Colonic mucosa (tissue), 4 donors: ENCODE data around the gene AVP. TPM values are rescaled to one million over a fixed set of nuclear protein-coding genes. Genes with fewer than 3 reads are reported as not detected.
"Not testable (repeated sequence)": the region's sequence is repeated elsewhere in the genome, so short reads cannot be mapped to it uniquely, and the experiment has no call there.

Experiments used
- DNase-seq: peaks from one replicate; pipeline ENCODE4 v3.0.0-alpha.2; 2020
- H3K27ac ChIP-seq: fragments of 200-600 bp; one replicate; pipeline ENCODE4 v1.8.0; 2021
- H3K27me3 ChIP-seq: fragments of 200-600 bp; one replicate; pipeline ENCODE4 v1.8.0; 2021
- H3K36me3 ChIP-seq: fragments of 200-600 bp; one replicate; pipeline ENCODE4 v1.8.0; 2021
- H3K4me1 ChIP-seq: fragments of 200-600 bp; one replicate; pipeline ENCODE4 v1.8.0; 2021; ENCODE audit warnings: mild to moderate bottlenecking
- H3K4me3 ChIP-seq: fragments of 200-600 bp; one replicate; pipeline ENCODE4 v1.8.0; 2021
- H3K9ac ChIP-seq, 2 donors: one replicate each; pipeline ENCODE4 v1.7.0; 2013; ENCODE audit warnings: control low read depth in 2 of 2, low read depth in 2 of 2, low read length in 2 of 2
- H3K9me3 ChIP-seq: fragments of 200-600 bp; one replicate; pipeline ENCODE4 v1.8.0; 2021
- CTCF ChIP-seq: fragments of 200-600 bp; IDR thresholded peaks from one replicate; pipeline ENCODE4 v1.8.0; 2022; ENCODE audit warnings: antibody characterized with exemption, mild to moderate bottlenecking
- intact Hi-C: fragments of 100-400 bp; cut with DNase I; formaldehyde crosslinking; loops from one replicate; pipeline ENCODE4 v1.14.1; 2022
- total RNA-seq, 2 donors: library from RNA; stranded (reverse); fragmentation: NEBNext Ultra II Directional in 1 of 2; extraction: Animal tissue kit (Norgen Biotek cat#: 25700) in 1 of 2; gene quantifications; one replicate each; pipeline ENCODE4 v1.2.1, GENCODE V29; 2021
- donor health status: healthy.
- donor health status: DM: no; HTN: no; CAD: no.
- donor health status: DM: no; HTN: no; CAD: no.

The AVP gene
- total RNA-seq, 2 donors from 2014 or later, result not detected

DNA sequence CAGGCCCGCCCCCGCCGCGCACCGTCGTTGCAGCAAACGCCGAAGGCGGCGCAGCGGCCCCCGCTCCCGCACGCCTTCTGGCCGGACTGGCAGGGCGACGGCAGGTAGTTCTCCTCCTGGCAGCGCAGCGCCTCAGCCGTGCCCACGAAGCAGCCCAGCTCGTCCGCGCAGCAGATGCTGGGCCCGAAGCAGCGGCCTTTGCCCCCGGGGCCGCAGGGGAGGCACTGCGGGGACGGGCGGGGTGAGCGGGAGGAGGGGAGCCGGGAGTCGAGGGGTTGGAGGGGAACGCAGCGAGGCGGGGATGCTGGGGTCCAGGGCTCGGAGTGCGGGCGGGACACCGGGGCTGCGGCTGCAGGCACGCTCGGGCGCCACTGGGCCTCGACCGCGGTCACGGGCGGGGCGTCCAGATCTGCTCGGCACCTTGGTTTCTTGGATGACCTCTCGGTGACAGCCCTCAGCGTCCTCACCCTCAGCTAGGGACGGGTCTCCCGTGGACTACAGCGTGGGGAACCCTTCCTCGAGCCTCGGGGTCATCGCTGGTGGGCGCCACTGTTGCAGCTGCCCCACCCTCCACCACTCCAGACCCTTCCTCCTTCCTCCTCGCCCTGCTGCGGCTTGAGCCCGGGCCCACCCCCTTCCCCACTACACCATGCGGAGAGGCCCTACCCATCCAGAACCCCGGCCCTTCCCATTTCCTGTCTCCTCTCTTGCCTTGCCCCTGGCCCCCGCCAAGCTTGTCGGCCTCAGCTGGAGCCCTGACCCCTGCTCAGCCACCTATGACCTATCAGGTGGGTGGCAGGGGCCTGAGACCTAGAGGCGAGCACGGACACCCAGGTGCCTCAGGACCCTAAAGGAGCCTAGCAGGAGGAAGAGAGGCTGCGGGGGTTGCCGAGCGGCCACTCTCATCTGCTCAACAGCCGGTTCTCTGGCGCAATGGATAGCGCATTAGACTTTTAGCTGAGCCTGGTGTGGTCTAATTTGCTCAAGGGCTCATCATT lies 1.3 kb downstream of the AVP start:
- Histone ChIP-seq H3K4me1 (no peaks in the 10 kb centered on the region), H3K4me3 (no peak overlapping the region), H3K36me3 (no peaks in the 10 kb centered on the region), H3K9me3 (no peaks in the 10 kb centered on the region), H3K27me3 (peaks cover 38% of the 10 kb centered on the region), H3K27ac (no peak overlapping the region), H3K9ac (no peak overlapping the region)
- intact Hi-C loops, result no loop called here
- TF ChIP-seq CTCF, result no peak
- no peak for DNase-seq

GRCh38 chr20:3082306-3082951 lies 2.1 kb downstream of the AVP start:
- Histone ChIP-seq H3K27ac (no peak overlapping the region), H3K27me3 (peaks cover 38% of the 10 kb centered on the region), H3K4me1 (no peaks in the 10 kb centered on the region), H3K36me3 (no peaks in the 10 kb centered on the region), H3K9ac (no peak overlapping the region), H3K4me3 (no peak overlapping the region), H3K9me3 (no peaks in the 10 kb centered on the region)
- intact Hi-C loops, result no loop called here
- no peak for TF ChIP-seq CTCF
- DNase-seq, result no peak

DNA sequence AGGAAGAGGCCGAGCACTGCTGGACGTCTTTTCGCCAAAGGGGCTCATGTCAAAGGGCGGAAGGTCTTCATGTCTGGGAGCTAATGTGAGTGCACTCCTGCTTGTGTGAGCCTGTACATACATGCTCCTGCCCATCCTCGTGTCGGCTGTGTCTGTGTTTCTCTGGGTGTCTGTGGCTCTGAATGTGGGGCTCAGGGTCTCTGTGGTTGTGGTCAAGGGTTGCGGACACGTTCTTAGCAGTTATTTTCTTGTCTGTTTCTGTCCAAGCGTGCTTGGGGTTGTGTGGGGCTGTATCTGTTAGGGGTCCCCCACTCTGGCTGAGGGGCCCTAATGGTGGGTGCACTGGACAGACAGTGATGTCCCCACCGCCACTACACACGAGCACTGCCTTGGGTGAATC lies 2.9 kb downstream of the AVP start:
- H3K4me1 ChIP-seq, result no peaks in the 10 kb centered on the region
- no peak overlapping the region for H3K4me3 ChIP-seq
- TF ChIP-seq CTCF, result no peak
- intact Hi-C loops, result no loop called here
- DNase-seq, result no peak
- H3K27ac ChIP-seq, result no peak overlapping the region
- no peak overlapping the region for H3K9ac ChIP-seq
- H3K36me3 ChIP-seq, result no peaks in the 10 kb centered on the region
- H3K27me3 ChIP-seq, result peaks cover 38% of the 10 kb centered on the region
- H3K9me3 ChIP-seq, result no peaks in the 10 kb centered on the region

- intact Hi-C loops, result no loop called here
- H3K9me3 ChIP-seq, result no peaks in the 10 kb centered on the region
- H3K4me3 ChIP-seq, result no peak overlapping the region
- H3K27me3 ChIP-seq, result peaks cover 38% of the 10 kb centered on the region
- no peak overlapping the region for H3K27ac ChIP-seq
- TF ChIP-seq CTCF, result no peak
- DNase-seq, result no peak
- no peaks in the 10 kb centered on the region for H3K36me3 ChIP-seq
- H3K4me1 ChIP-seq, result no peaks in the 10 kb centered on the region
- no peak overlapping the region for H3K9ac ChIP-seq
Measured at GRCh38 chr20:3080939-3081388, 3.6 kb downstream of the AVP start.

DNA sequence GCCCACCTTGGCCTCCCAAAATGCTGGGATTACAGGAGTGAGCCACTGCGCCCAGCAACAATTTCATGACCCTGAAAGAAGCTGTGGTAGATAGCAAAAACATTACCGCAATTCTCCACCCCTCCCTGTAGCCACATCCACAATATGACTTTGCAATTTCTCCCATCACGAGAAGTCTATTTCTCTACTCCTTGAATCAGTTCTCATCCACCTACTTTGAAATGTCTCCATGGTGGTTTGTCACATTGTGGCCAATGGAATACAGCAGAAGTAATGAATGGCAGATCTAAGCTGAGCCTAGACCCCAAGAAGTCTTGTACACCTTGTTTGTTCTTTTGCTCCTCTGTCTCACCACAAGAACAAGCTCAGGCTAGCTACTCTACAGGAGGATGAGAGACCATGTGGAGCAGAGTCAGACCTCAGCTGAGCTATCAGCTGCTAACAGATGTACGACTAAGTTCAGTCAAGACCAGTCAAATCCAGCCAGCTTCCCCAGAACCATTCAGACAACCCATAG lies 6.8 kb downstream of the AVP start:
- H3K27ac ChIP-seq, result no peak overlapping the region
- no peaks in the 10 kb centered on the region for H3K4me1 ChIP-seq
- H3K4me3 ChIP-seq, result no peak overlapping the region
- no peaks in the 10 kb centered on the region for H3K9me3 ChIP-seq
- intact Hi-C loops, result no loop called here
- TF ChIP-seq CTCF, result no peak
- no peak for DNase-seq
- H3K27me3 ChIP-seq, result peaks cover 19% of the 10 kb centered on the region
- H3K9ac ChIP-seq, result no peak overlapping the region
- no peaks in the 10 kb centered on the region for H3K36me3 ChIP-seq

GRCh38 chr20:3075315-3075714 lies 9.2 kb downstream of the AVP start:
- DNase-seq, intact Hi-C loops, H3K9me3 ChIP-seq, H3K36me3 ChIP-seq, H3K4me3 ChIP-seq, H3K9ac ChIP-seq, H3K27me3 ChIP-seq, H3K27ac ChIP-seq: not testable (repeated sequence)
- peaks cover 12% of the 10 kb centered on the region for H3K4me1 ChIP-seq
